Measurements from ENCODE around the gene ARHGAP24. TPM values are rescaled to one million over a fixed set of nuclear protein-coding genes. Genes with fewer than 3 reads are reported as not detected.

ARHGAP24 gene
- total RNA-seq, 1 experiment from 2014 or later = 1.5 TPM

DNA sequence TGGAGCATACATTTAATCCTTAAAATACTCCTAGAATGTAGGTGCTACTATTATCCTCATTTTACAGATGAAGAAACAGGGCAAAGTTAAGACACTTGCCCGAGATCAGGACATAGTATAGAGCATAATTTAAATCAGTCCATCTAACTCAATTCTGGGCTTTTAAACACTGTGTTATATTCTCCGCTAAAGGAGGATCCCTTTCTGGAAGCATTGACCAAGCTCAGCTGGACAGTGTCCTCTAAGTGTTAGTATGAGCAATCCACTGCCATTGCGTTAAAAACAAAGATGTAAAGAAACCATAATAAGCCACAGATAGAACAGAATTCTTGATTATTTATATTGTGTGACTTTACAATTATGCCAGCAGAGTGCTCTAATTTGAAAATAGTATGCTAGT is 207.0 kb downstream of the ARHGAP24 start:
- Histone ChIP-seq H3K27me3 (no peaks in the 10 kb centered on the region), H3K4me3 (no peak overlapping the region), H3K9me3 (no peaks in the 10 kb centered on the region; the same call in 1 of the 2 replicates), H3K36me3 (no peaks in the 10 kb centered on the region)
- no peak for DNase-seq

GRCh38 chr4:85682391-85682790 is 207.4 kb downstream of the ARHGAP24 start:
- H3K27me3 ChIP-seq = no peaks in the 10 kb centered on the region
- no peak for DNase-seq
- no peak overlapping the region for H3K4me3 ChIP-seq
- H3K36me3 ChIP-seq = no peaks in the 10 kb centered on the region
- no peaks in the 10 kb centered on the region; the same call in 1 of the 2 replicates for H3K9me3 ChIP-seq

DNA sequence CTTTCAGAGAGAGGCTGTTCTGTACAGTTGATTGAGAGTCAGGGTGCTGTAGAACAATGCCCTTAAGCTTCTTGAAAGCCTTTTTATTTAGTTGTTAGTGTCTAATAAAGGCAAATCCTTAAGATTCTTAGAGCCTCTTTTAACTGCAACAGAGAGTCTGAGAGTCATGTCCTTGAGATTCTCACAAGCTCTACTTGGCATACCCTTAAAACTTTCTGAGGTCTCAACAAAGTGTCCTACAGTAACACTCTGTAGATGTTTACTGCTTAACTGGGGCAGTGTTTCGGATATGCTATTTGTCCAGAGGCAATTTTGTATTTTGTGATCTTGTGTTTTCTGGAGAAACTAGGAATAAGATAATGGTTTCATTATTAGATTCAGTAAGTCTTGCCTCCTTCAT is 209.7 kb downstream of the ARHGAP24 start:
- Histone ChIP-seq H3K9me3 (no peaks in the 10 kb centered on the region), H3K36me3 (no peaks in the 10 kb centered on the region), H3K27me3 (no peaks in the 10 kb centered on the region), H3K4me3 (no peak overlapping the region)
- DNase-seq = no peak

DNA sequence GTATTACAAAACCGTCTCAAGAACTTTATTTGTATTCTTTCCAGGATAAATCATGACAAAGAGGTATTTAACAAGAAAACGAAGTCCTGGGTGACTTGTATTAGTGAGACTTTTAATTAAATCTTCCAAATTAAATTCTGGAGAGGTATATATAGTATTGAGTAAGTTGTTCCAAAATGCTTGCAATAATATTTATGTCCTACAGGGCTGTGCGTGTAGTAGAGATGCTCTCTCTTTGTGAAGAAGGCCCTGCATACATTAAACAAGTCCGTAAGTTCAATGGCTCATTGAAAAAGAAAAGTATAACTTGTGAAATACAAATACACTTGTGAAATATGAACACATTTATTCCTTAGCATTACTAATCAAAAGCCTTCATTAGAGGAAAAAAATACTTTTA is 211.4 kb downstream of the ARHGAP24 start:
- Histone ChIP-seq H3K9me3 (no peaks in the 10 kb centered on the region), H3K36me3 (no peaks in the 10 kb centered on the region), H3K27me3 (no peaks in the 10 kb centered on the region), H3K4me3 (no peak overlapping the region)
- DNase-seq = no peak

- no peaks in the 10 kb centered on the region for H3K27me3 ChIP-seq
- H3K4me3 ChIP-seq = no peak overlapping the region
- no peaks in the 10 kb centered on the region for H3K36me3 ChIP-seq
- H3K9me3 ChIP-seq = no peaks in the 10 kb centered on the region
- DNase-seq = no peak
Measured at GRCh38 chr4:85688055-85688740, 213.2 kb downstream of the ARHGAP24 start.

DNA sequence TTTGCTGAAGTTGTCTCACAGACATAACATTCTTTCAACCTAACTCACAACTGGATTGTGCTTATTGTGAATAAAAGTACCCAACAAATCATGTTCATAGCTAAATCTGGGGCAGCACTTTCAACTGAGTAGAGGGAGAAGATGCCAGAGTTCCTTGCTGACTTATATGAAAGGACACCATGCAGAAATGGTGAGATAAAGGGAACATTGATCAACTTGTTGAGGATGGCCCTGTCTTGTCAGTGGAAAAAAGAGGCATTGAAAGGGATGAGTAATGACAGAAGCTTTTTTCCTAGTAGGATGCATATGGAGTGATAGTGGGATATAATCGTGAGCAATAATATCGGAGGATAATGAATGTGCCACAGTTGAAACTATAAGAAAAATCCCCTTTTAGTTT is 221.7 kb downstream of the ARHGAP24 start:
- no peaks in the 10 kb centered on the region for H3K36me3 ChIP-seq
- no peak for DNase-seq
- no peak overlapping the region for H3K4me3 ChIP-seq
- no peaks in the 10 kb centered on the region for H3K9me3 ChIP-seq
- no peaks in the 10 kb centered on the region for H3K27me3 ChIP-seq

DNA sequence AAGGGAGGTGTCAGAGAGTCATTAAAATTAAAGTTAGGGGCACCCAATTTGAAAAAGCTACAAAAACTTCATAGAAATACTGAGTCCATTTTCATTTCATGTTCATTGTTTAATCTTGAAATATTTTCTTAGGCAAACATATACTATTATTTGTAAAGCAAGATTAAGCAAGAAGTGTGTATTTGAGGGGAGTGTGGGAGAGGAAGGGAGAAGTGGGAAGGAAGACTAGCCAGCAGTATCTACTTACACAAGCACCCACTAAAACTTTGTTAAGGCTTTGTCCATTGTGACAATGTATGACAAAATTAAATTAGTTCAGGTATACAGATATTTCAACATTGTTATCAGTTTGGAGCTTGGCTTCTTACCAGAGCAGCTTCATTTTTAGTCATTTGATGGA is 222.9 kb downstream of the ARHGAP24 start:
- no peaks in the 10 kb centered on the region for H3K9me3 ChIP-seq
- no peaks in the 10 kb centered on the region for H3K27me3 ChIP-seq
- H3K4me3 ChIP-seq = no peak overlapping the region
- DNase-seq = no peak
- H3K36me3 ChIP-seq = no peaks in the 10 kb centered on the region

DNA sequence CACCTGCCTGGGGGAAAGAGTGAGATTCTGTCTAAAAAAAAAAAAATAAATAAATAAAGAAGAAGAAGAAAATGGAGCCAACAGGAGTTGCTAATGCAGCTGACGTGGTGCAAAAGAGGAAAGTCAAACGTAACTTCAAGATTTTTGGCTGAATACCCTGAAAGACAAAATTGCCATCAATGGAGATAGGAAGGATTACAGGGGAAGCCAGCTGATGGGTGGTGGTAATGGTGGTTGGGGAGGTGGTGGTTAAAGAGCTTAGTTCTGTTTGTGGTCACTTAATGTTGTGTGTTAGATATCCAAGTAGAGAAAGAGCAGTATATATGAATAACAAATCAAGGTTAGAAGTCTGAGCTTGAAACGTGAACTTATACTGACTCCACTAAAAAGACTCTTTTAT is 225.4 kb downstream of the ARHGAP24 start:
- DNase-seq = no peak
- Histone ChIP-seq H3K9me3 (no peaks in the 10 kb centered on the region), H3K4me3 (no peak overlapping the region), H3K36me3 (no peaks in the 10 kb centered on the region), H3K27me3 (no peaks in the 10 kb centered on the region)

- Histone ChIP-seq H3K36me3 (no peaks in the 10 kb centered on the region), H3K9me3 (no peaks in the 10 kb centered on the region), H3K27me3 (no peaks in the 10 kb centered on the region), H3K4me3 (no peak overlapping the region)
- no peak for DNase-seq
Measured at GRCh38 chr4:85701861-85702321, 226.9 kb downstream of the ARHGAP24 start.

DNA sequence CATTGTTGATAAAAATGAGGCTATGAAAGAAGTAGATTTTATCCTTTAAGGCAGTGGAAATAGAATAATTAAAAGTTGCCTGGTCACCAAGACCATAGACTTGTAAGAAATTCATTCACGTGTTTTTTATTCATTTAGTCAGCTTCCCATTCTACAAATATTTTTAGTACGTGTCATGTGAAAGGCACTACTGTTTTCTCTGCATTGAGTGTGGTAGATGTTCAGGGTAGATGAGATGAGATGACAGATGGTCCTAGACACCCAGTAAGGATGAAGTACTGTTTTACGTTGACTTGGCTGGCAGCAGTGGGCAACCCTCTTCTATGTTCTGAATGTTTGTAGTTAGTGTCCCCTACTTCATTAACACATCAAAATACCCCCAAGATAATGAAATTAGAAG is 228.1 kb downstream of the ARHGAP24 start:
- no peaks in the 10 kb centered on the region for H3K27me3 ChIP-seq
- no peak overlapping the region for H3K4me3 ChIP-seq
- no peaks in the 10 kb centered on the region for H3K9me3 ChIP-seq
- no peaks in the 10 kb centered on the region for H3K36me3 ChIP-seq
- no peak for DNase-seq

GRCh38 chr4:85707611-85708010 is 232.7 kb downstream of the ARHGAP24 start:
- no peaks in the 10 kb centered on the region for H3K36me3 ChIP-seq
- no peaks in the 10 kb centered on the region for H3K27me3 ChIP-seq
- H3K9me3 ChIP-seq = no peaks in the 10 kb centered on the region
- H3K4me3 ChIP-seq = no peak overlapping the region
- no peak for DNase-seq

- Histone ChIP-seq H3K9me3 (no peaks in the 10 kb centered on the region), H3K36me3 (no peaks in the 10 kb centered on the region), H3K27me3 (no peaks in the 10 kb centered on the region), H3K4me3 (no peak overlapping the region)
- DNase-seq = no peak
Measured at GRCh38 chr4:85708468-85708867, 233.5 kb downstream of the ARHGAP24 start.

GRCh38 chr4:85713005-85713404 is 238.1 kb downstream of the ARHGAP24 start:
- no peak for DNase-seq
- H3K36me3 ChIP-seq = no peaks in the 10 kb centered on the region
- no peak overlapping the region for H3K4me3 ChIP-seq
- no peaks in the 10 kb centered on the region for H3K9me3 ChIP-seq
- H3K27me3 ChIP-seq = no peaks in the 10 kb centered on the region

DNA sequence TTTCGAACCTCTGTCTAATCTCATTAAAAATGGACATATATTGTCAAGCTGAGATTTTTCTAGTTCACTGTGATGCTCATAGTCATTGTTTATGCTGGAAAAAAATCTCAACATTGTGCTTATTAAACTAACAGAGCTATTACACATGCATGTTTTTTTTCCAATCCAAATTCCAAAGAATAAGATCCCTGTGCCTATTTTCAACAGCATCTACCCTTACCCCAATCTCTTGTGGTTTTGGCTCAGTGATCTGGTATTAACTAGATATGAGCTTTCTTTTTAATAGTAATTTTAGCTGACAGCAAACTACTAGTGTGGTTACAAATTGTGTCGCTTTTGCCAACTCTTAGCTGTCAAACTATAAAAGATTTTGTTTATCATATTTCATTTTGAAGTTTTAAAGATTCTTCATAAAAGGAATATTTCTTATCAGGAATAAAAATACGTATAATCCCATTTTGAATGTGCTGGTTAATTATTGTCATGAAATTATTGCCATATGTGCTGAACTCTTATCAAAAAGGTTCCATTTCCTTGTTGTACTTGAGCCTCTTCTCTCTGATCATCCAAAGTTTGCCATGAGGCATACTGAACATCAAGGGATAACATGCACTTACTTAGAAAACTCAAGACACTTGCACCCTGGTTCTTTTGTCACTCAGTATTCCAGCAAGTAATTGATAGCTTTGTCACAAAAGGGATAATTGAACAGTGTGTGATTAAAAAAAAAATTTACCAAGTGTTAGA is 241.2 kb downstream of the ARHGAP24 start:
- Histone ChIP-seq H3K9me3 (no peaks in the 10 kb centered on the region), H3K4me3 (no peak overlapping the region), H3K27me3 (no peaks in the 10 kb centered on the region), H3K36me3 (no peaks in the 10 kb centered on the region)
- DNase-seq = no peak

DNA sequence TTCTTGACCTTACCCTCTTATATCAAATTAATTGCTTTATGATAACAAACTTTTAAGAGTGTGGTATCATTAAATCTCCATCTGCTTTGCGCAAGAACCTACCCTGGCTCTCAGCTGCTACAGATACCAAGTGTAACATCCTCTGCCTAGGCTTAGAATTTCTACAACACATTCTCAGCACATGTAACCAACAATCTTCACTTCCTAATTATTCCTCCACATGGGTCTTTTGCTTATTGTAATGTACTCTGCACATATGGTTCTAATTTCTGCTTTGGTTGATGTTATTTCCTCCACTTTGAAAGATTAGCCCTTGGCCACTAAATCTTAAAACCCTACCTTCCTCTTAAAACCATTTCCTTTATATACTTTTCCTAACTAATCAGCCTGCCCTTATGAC is 242.4 kb downstream of the ARHGAP24 start:
- Histone ChIP-seq H3K36me3 (no peaks in the 10 kb centered on the region), H3K27me3 (no peaks in the 10 kb centered on the region), H3K4me3 (no peak overlapping the region), H3K9me3 (no peaks in the 10 kb centered on the region)
- no peak for DNase-seq

- H3K9me3 ChIP-seq = no peaks in the 10 kb centered on the region
- H3K36me3 ChIP-seq = no peaks in the 10 kb centered on the region
- no peaks in the 10 kb centered on the region for H3K27me3 ChIP-seq
- DNase-seq = no peak
- no peak overlapping the region for H3K4me3 ChIP-seq
Measured at GRCh38 chr4:85717847-85718246, 242.9 kb downstream of the ARHGAP24 start.

DNA sequence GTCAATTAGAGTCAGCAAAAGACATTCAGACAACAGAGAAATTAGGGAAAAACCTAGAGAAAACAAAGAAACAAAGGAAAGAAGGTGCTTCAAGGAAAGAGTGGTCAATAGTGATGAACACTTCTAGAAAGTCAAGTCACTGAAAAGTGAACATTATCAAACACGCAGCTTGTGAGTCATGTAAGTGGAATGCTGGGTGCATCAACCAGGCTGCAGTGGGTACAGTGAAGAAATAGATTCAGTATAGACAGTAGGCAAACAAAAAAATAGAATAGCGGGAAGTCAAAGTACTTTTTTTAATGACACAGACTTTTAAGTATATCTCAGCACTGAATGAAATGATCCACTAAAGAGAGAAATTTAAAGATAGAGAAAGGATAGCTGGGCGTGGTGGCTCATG is 245.8 kb downstream of the ARHGAP24 start:
- Histone ChIP-seq H3K36me3 (no peaks in the 10 kb centered on the region), H3K9me3 (no peaks in the 10 kb centered on the region), H3K27me3 (no peaks in the 10 kb centered on the region), H3K4me3 (no peak overlapping the region)
- DNase-seq = peak; percentile 13

DNA sequence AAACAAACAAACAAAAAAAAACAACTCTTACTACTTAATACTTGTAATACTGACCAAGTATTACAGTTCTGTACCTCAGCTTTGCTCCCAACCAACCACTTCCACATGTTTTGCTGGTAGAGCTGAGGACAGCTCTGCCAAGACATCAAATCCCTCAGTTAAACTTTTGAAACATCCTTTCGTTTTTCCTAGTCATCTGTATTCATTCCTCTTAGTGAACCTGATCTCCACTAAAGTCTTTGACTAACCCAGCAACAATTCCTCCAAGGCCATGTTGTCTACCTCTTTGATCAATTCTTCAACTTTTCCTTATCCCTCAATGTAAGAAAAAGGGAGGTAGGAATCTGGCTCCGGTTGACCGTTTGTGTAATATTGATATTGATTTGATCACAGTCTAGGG is 247.5 kb downstream of the ARHGAP24 start:
- Histone ChIP-seq H3K9me3 (no peaks in the 10 kb centered on the region), H3K27me3 (no peaks in the 10 kb centered on the region), H3K4me3 (no peak overlapping the region), H3K36me3 (no peaks in the 10 kb centered on the region)
- no peak for DNase-seq

Data from MG63 (cell line).